ENCODE results near the gene ALKBH3.

- no peak for TF ChIP-seq CTCF (IDR thresholded peaks at IDR 0.05)
- no peak for TF ChIP-seq POLR2A (IDR thresholded peaks at IDR 0.05)
These were observed 88.1 kb downstream of the ALKBH3 start for GRCh38 chr11:43968719-43969118.
